GM18526 (cell line): Measurements from ENCODE around the gene LRMDA.

Experiments used
- POLR2A ChIP-seq: IDR thresholded peaks from 3 replicates; pipeline ENCODE4 v1.6.1; 2011; ENCODE audit not compliant: insufficient read length; ENCODE audit errors: extremely low read depth

The LRMDA gene

DNA sequence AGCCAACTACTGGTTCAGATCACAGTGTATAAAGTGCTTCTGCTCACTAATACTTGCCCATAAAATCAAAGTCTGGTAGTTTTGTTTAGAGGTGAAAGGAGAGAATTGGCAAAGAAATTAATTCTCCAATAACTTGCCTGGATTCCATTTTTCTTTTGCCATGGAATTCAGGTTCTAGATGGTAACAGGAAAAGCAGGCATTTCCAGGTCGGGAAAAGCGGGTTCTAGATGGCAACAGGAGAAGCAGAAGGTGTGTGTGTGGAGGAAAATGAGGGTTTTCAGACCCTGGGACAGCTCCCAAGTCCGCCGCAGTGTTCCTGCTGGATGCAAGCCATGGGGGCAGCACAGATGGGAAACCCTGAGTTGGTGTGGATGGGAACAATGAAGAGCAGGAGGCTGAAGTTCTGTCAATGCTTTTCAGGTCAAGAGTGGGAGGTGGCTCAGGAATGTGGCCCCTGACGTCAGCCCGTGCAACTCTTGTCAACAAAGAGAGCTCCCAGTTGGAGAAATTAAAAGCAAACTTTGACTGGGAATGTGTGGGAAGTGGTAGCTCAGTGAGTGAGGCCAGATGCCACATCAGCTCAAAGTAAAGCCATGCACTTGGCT, 696.7 kb downstream of the LRMDA start:
- TF ChIP-seq POLR2A, result no peak

DNA sequence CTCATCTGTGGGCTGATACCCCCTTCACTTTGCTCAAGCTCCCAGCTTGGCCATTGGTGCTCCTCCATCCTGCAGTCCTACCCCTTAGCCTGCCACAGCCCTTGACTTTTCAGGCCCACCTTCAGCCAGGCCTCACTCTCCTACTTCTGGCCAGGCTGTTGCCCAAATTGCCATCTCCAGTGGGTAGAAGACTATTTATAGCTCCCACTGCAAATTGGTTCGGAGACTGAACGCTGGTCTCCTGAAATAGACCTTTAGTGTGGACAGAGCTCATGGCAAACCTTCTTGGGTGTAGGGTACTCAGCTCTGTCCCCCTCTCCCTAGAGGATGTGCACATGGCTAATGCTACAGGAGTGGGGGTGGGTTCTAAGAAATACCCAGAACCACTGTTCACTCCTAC, 697.8 kb downstream of the LRMDA start:
- TF ChIP-seq POLR2A, result no peak

DNA sequence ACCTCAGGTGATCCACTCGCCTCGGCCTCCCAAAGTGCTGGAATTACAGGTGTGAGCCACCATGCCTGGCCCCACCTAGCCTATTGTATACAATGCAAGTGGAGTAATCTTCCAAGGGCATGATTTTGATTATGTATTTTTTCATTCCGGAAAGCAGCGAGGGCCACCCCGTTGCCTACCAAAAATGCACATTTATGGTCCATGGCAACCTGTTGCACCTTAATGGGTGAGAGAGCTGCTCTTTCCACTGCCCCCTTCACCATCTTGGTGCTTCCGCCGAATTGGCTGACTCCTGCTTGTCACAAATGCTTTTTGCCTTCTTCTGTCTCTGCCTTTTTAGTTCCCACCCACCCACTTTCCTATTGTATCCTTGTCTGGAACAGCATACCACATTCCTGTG, 699.5 kb downstream of the LRMDA start:
- TF ChIP-seq POLR2A, result no peak

DNA sequence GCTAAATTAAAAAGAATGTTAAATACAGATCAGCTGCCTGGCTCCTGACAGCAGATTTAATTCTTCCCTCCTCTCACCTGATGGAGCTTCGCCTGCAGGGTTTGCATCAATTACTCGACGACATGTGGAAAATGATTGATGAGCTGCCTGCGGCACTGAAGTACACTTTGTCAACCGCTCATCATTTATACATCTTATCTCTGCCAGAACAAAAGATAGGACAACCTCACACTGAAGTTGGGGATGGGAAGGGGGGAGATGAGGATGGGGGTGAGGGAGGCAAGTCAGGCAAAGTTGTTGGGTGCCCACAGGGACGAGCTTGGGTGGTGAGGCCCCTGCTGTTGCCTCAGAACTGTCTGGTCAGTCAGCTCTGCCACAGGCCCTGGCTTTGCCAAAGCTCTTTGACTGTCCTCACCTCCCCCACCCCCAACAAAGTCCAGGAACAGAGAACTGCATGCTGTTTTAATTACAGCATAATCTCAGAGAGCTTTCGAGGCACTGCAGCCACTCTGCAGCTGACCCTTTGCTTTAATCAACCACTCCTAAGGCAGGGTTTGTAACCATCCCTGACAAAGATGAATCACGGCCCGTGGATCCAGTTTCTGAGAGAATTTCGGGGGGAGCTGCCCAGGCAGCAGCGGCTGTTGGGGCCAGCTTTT, 702.3 kb downstream of the LRMDA start:
- no peak for TF ChIP-seq POLR2A

DNA sequence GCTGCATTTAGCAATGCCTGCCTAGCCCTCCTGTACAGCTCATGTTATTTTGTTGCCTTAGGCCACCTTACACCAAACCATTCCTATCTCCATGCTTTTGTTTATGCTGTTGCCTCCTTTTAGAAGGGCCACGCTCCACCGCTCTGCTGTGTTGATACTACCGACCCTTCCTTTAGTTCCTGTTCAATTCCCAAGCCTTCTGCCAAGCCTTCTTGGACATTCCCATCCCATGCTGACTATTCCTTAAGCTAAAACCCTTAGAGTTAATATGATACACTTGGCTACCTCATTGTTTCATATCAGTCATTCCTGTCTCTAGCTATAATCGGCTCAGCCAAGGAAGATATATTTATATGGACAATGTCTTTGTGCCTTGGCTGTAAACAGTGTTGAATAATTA, 705.5 kb downstream of the LRMDA start:
- no peak for TF ChIP-seq POLR2A

DNA sequence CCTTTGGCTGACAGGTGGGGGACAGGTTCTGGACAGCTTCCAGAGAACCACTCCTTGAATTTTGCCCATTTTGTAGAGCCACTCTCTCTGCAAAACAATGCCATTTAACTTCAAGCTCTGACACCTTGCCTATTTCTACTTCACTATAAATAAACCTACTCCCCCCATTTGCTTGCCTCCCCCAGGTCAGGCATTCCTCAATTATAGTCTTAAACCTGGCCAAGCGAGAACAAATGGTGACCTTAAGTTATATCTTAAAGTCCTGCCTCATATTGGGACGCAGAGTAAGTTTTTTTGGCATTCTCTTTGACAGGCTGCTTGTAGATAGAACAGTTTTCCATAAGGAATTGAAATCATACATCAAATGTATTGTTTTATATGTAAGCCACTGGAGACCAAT, 706.9 kb downstream of the LRMDA start:
- no peak for TF ChIP-seq POLR2A

DNA sequence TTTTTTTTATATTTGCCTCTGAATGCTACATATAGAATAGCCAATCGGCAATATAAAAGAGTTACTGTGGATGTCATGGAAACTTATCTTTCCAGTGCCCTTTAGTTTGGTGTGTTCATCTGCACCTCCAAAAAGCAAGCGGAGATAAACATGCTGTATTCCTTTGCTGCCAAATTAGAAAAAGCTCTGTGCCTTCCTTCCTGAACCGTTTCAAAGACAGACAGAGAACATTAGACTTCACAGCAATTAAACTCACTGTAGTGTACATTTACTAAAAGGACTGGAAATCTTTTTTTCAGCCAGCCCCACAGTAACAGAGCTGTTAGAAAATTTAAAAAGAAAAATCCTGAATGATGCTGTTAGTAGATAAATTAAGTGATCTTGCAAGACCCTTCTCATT, 707.5 kb downstream of the LRMDA start:
- TF ChIP-seq POLR2A, result no peak

DNA sequence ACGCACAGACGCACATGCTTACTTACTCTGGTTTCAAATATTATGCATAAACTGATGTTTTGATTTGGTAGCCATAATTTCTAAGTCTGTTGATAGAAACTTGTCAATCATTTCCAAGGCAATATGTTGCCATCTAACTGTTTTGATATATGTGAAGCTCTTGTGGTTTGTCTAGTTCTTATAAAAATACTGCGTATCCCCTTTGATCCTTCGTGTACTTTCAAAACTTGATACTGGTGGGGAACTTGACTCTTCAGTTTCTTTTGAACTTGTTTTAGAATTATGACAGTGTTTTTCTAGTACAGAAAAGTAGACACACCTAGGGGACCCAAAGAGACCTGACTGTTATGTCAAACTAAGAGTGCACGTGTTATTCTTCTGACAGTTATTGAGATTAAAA, 708.0 kb downstream of the LRMDA start:
- no peak for TF ChIP-seq POLR2A

DNA sequence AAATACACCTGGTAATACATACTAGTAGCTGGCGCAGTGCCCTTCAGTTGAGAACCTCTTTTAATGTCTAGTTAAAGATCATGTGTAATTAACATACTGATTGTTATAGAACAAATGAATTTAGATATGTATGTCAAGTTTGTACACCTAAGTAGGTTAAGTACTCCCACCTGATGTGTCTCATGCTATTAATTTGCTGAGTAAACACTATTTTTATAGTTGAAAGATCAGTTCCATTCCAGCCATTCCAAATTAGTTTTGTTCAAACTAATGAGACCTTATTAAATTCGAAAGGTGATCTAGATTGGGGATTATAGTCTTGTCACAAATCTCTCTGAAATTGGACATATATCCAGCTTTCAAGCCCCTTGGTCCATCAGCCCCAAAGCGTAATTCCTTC, 710.0 kb downstream of the LRMDA start:
- TF ChIP-seq POLR2A, result no peak

DNA sequence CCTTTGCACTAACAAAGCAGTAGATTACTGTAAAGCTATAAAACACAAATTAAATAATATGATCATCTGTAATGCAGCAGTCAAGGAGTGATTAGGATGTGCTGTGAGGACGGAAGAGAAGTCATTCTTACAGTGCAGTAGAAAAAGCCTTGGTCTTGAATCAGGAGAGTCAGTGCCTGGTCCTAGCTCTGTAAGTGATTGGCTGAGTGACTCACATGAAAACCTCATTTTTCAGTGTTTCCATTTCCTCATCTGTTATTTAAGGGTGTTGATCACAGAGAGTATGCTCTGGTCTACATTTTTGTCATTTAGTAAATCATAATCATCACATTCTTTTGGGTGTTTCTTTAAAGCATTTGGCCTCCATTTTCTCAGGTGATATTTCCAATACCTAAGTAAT, 717.8 kb downstream of the LRMDA start:
- TF ChIP-seq POLR2A, result no peak

DNA sequence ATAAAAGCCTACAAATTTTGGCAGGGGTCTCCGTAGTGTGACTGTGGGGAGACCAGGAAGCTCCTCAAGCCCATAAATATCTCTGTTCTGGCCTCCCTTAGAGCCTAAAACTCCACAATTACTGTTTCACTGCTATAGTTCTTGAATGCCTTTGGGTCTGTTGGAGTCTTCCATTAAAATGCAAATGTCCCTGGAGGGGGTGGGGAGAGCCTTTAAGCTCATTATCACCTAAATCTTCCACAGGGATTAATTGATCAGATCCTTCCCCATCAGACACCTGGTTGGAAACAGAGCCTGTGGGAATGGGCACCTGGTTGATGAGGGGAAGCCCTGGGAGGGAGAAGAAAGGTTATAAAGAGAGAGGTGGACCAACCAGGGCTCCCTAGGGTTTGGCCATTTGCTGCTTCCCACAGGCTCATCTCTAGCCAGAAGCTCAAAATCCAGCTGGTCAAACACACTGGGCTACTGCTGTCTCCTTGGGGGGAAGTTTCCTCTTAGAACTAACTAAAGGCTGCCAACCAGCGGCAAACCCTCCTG, 718.2 kb downstream of the LRMDA start:
- TF ChIP-seq POLR2A, result no peak

DNA sequence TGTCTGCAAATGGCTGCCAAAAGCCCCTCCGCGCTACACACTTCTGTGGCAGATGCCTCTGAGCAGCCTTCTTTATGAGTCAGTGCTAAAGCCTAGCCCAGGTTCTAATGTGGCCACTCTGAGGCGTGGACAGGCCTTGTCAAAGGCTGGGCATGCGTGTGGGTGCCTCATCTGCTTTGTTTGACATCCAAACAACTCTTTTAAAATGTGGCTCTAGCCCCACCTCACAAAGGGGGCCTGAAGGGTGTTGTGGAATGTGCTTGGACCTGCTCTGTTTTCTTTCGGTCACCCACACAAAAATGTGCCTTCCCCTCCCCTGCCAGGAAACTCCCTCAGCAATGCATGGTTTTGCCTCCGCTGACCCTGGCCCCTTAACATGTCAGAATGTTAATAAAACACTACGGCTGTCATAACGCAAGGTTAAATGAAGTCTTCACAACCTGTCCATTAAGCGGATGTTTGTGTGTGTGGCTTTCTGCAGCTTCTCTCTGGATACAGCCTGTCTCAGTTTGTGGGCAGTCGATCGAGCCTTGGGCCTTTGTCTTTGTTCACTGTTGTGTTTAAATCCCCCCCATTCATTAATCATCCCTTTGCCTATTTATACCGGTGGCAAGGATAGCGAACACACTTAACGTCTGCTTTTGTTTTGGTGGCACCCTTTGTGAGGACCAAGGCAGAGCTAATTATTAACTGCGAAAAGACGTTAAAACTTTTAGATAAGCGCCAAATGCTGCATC, 718.9 kb downstream of the LRMDA start:
- TF ChIP-seq POLR2A, result no peak

DNA sequence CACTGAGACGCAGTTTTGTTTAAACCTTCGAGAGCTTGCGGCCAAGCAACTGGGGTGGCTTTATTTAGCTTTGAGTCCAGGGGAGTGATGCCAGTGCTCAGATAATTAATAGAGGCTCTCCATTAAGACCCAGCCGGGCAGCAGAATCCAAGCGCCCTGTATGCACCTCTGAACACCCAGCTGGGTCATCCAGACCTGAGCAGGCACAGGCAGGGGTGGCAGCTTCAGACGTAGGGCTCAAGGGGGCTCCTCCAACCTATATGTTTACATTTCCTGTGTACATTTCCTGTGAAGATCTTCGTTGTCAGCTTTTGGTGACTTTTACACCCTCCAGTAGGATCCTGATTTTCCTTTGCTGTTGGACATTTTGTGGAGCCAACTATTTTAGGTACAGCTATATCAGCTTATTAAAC, 719.5 kb downstream of the LRMDA start:
- no peak for TF ChIP-seq POLR2A

DNA sequence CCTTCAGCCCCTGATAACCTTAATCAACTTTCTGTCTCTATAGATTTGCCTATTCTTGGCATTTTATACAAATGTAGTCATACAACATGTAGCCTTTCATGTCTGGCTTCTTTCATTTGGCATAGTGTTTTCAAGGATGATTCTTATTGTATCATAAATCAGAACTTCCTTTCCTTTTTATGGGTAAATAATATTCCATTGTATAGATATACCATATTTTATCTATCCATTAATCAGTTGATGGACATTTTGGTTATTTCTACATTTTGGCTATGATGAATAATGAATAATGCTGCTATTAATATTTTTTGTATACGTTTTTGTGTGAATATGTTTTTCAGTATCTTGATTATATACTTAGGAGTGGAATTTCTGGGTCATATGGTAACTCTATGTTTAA, 720.8 kb downstream of the LRMDA start:
- TF ChIP-seq POLR2A, result no peak

DNA sequence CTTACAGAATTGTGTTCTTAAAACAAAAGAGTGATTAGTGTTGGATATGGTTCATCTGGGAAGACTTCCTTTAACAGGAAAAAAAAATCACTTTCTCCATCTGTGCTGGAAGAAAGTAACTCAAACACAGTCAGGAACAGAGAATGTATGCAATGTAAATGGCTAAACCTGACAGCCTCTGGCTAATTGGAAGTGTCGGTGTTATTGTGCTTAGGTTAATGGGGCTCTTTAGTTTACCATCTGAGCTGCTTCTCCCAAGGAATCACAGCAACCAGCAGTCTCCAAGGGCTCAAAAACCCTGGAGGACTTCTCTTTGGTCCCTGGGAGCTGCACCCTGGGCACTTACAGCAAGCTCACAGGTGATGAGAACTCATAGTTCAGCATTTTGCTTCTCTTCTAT, 724.5 kb downstream of the LRMDA start:
- TF ChIP-seq POLR2A, result no peak

DNA sequence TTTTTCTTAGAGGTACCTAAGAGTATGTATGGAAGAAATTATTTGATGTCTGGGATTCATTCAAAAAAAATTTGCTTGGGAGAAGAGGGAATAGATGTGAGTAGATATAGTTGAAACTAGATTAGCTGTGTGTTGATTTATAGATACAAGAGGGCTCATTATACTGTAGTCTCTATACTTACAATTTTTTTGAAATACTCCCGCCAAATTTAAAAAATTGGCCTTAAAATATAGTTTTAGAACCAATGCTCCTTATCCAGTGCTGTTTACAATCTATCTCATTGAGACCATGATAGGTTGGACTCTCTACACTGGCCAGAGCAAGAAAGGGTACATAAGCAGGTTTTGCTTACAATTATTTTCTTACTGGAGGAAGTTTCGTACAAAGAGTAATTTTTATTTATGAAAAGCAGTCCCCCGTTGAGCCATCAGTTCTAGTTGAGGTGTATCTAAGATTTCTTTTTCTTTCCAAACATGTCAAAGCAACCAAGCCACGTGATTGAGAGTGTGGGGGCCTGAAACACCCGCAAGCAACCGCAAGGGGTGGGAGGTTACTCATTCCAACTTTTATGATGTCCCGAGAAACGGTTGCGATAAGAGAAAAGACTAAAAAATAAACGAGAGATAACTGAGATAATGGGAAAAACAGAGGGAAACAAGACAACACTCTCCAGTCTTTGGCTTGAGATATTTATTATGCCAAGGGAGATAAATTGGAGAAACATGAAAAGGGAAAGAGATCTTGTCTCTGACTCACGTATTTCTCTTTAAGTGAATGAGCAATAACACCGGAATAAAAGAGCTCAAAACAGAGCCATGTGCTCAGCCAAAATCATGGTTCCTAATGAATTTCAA, 729.2 kb downstream of the LRMDA start:
- TF ChIP-seq POLR2A, result no peak

DNA sequence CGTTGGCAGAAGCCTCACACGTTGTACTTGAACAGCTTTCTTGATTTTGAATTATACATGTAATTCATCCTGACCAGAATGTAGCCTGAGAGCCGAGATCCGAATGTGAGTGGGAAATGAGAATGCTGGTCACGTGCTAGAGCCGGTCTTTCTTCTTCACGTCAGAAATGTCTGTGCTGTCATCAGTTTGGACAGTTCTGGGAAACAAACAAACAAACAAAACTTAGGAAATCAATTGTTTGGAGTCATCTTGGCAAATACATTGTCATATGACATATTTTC, 729.8 kb downstream of the LRMDA start:
- no peak for TF ChIP-seq POLR2A
